Erythroblast (primary cell): Measurements from ENCODE around the gene CAND1.

ENCODE experiments used
- DNase-seq, 2 experiments: peaks; one replicate each; lab custom pipeline; 2025; lab: John Stamatoyannopoulos, UW
- GATA1 ChIP-seq: IDR thresholded peaks from 2 replicates; pipeline ENCODE4 v1.6.1; 2011; ENCODE audit warnings: low read depth, mild to moderate bottlenecking, control low read depth, low read length, moderate library complexity
- POLR2A ChIP-seq: IDR thresholded peaks from 2 replicates; pipeline ENCODE4 v1.6.1; 2011; ENCODE audit warnings: mild to moderate bottlenecking, low read length

Gene CAND1

DNA sequence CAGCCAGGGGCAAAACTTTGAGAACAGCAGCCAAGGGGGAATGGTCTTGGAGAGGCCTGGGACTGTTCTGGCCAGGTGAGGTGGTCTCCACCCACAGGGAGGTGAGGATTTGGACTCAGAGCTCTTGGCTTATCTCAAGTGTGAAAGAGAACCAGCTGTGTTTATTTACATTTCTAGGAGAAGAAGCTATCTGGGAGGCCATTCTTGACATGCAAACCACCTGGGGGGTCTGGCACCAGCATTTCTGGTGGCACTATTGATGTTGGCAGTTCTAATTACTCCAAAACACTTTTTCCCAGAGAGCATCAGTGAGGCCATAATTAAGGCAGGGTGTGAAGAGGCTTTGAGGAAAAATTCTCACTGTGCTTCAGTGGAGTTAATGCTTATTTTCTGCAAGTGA, 95.1 kb downstream of the CAND1 start:
- DNase-seq: no peak

DNA sequence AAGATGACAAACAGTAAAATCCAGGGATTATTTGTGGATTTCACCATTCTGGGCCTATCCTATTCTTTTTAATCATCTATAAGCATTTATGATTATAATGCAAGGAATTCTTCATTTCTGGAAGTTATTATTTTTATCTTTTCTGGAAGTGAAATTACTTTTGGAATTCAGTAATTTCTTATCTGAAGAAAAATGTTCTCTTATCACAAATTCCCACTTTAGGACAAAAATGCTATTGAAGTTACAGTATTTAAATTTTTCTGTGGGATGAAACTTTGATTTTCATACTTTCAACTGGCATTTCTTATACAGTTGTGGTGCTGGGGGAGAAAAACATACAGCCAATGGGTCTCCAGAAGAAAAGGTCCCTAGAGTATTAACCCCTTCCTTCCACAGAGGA, 96.0 kb downstream of the CAND1 start:
- no peak for TF ChIP-seq POLR2A
- no peak for TF ChIP-seq GATA1
- DNase-seq: no peak

More for the DNA sequence above, 95.1 kb downstream of the CAND1 start:
- TF ChIP-seq GATA1 (no peak), POLR2A (no peak)

DNA sequence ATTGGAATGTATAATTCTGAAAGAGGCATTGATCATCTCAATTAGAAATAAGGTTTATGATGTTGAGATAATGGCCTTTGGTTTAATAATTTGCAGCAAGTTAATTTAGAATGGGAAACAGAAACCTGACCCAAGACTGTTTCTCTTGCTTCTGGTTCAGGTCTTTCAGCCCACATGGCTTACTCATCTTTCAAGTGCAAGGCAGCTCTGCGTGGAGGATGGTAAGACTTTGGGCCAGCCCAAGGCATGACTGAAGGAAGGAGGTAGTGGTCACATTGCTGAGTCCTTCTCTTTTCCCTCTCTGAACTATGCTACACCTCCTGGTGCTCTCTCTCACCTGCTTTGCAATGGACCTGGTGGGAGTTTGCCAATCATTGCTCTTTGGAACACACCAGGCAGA, 98.7 kb downstream of the CAND1 start:
- TF ChIP-seq GATA1 (no peak), POLR2A (no peak)
- no peak for DNase-seq
